HFF-Myc (cell line): ENCODE data around the gene SHE.

Experiments
- DNase-seq: peaks from one replicate; pipeline ENCODE4 v3.0.0-alpha.2; 2011; ENCODE audit warnings: low read depth; ENCODE audit errors: extremely low read depth
- H3K4me3 ChIP-seq: replicated peaks from 2 replicates; pipeline ENCODE4 v1.5.1; 2011; ENCODE audit warnings: low read depth, mild to moderate bottlenecking, control low read depth, low read length
- TF ChIP-seq, protein P1 (sequence below): IDR thresholded peaks from 2 replicates; pipeline ENCODE4 v1.5.1; 2012; ENCODE audit warnings: mild to moderate bottlenecking, low read depth, low read length, control low read depth; ENCODE audit errors: missing control alignments

SHE gene

DNA sequence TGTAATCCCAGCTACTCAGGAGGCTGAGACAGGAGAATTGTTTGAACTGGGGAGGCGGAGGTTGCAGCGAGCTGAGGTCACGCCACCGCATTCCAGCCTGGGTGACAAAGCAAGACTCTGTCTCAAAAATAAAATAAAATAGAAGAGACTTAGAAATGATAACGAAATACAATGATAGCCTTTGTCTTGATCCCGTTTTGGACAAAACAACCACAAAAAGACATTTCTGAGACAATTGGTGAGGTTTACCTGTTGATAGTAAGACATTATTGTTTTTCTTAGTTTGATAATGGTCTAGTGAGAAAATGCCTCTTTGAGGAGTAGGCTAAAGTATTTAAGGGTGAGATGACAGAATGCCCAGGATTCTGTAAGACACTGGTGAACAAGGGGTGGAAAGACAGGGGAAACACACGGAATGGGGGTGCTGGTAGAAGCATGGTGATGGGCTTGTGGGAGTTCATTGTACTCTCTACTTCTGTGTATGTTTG, 11.9 kb upstream of the SHE start:
- DNase-seq, result no peak
- H3K4me3 ChIP-seq, result no peak overlapping the region
- TF ChIP-seq, protein P1, sequence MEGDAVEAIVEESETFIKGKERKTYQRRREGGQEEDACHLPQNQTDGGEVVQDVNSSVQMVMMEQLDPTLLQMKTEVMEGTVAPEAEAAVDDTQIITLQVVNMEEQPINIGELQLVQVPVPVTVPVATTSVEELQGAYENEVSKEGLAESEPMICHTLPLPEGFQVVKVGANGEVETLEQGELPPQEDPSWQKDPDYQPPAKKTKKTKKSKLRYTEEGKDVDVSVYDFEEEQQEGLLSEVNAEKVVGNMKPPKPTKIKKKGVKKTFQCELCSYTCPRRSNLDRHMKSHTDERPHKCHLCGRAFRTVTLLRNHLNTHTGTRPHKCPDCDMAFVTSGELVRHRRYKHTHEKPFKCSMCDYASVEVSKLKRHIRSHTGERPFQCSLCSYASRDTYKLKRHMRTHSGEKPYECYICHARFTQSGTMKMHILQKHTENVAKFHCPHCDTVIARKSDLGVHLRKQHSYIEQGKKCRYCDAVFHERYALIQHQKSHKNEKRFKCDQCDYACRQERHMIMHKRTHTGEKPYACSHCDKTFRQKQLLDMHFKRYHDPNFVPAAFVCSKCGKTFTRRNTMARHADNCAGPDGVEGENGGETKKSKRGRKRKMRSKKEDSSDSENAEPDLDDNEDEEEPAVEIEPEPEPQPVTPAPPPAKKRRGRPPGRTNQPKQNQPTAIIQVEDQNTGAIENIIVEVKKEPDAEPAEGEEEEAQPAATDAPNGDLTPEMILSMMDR, result no peak

- no peak for DNase-seq
- H3K4me3 ChIP-seq, result no peak overlapping the region
- TF ChIP-seq, protein P1, result no peak
These were observed 10.5 kb upstream of the SHE start for GRCh38 chr1:154512760-154513159.

DNA sequence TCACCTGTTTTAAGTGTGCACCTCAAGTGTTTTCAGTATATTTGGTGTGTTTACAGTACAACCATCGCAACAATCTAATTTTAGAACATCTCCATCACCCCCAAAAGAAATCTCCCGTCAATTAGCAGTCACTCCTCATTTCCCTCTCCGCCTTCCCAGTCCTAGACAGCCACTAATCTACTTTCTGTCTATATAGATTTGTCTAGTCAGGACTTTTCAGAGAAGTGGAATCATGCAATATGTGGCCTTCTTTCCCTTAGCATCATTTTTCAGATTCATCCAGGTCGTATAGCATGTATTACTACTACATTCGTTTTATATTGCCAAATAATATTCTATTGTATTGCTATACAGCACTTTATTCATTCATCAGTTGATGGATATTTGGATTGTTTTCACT, 1.7 kb upstream of the SHE start:
- DNase-seq, result no peak
- H3K4me3 ChIP-seq, result no peak overlapping the region
- TF ChIP-seq, protein P1, result no peak

GRCh38 chr1:154502744-154503115, 518 bp upstream of the SHE start:
- H3K4me3 ChIP-seq, result no peak overlapping the region
- TF ChIP-seq, protein P1, result no peak

GRCh38 chr1:154501423-154502065, 668 bp downstream of the SHE start:
- DNase-seq, result no peak
- H3K4me3 ChIP-seq, result no peak overlapping the region
- TF ChIP-seq, protein P1, result no peak

More at GRCh38 chr1:154502744-154503115, 518 bp upstream of the SHE start:
- DNase-seq, result no peak

GRCh38 chr1:154500533-154500932, 1.7 kb downstream of the SHE start:
- H3K4me3 ChIP-seq, result no peak overlapping the region
- TF ChIP-seq, protein P1, result no peak
- no peak for DNase-seq

GRCh38 chr1:154499446-154499845, 2.8 kb downstream of the SHE start:
- TF ChIP-seq, protein P1, result no peak
- H3K4me3 ChIP-seq, result no peak overlapping the region
- no peak for DNase-seq
